RPMI7951 (cell line): Measurements from ENCODE around the gene PHLPP1. TPM values are rescaled to one million over a fixed set of nuclear protein-coding genes. Genes with fewer than 3 reads are reported as not detected.
A peak's percentile ranks its signal among the peaks of the same experiment; 100 is the strongest.

Source experiments
- DNase-seq: peaks from one replicate; pipeline ENCODE4 v3.0.0-alpha.2; 2012; ENCODE audit warnings: low read depth
- total RNA-seq: library from RNA; depleted of rRNA; stranded (reverse); fragments of >200 nt; shearing (Covaris generic); gene quantifications from 2 replicates; pipeline ENCODE4 v1.2.3, GENCODE V29; 2014

The PHLPP1 gene
- total RNA-seq, 1 experiment from 2014 or later, result 4.3 TPM

DNA sequence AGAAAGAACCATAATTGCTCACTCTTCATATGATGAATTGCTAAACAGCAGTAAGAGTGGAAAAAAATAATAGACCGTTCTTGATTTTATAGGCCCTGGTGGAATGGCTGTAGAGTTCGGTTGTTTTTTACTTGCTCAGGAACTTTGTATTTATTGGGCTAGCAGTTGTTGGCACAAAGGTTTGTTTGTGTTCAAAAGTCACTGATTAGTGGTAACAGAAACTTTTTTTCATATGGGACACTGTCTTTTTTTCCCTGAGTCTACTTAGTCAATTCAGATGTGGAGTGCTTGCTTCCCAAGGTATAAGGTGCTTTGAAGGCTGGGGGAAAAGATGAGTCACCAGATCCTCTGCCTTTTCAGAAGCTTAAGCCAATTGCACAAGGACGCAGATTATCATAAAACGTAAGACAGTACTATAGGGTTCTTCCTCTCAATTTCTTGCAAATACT, 25.8 kb downstream of the PHLPP1 start:
- DNase-seq, result peak; percentile 71

GRCh38 chr18:62741584-62741983, 26.2 kb downstream of the PHLPP1 start:
- DNase-seq, result no peak

- DNase-seq, result no peak
These were observed 29.0 kb downstream of the PHLPP1 start for GRCh38 chr18:62744076-62744968.

DNA sequence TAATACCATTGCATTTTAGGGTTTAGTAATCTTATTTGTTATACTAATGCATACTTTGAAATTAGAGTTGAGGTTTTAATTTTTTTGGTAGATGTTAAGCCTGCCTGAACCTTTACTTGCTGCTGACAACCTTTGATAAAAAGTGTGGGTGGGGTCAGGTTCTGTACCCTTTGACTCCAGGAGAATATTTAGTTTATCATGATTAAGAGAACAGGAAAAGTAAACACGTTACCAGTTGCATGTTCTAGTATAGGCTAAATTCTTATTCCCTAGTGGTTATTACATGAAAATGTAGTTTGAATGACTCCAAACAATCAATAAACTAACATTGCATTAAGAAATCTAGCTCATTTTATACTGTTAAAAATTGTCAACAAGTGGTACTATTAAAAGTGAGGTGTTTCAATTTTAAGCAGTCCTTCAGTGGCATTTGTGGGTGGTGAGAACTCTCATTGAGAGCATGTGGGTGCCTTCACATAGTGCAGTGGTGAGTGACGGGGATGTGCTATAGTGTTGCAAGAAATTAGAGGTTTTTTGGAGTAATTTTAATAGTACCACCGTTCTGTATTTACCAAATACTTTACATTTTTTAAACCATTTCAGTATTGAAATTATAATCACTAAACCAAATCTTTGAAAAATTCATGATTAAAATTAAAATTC, 29.9 kb downstream of the PHLPP1 start:
- no peak for DNase-seq

GRCh38 chr18:62749389-62749788, 34.0 kb downstream of the PHLPP1 start:
- DNase-seq, result no peak

DNA sequence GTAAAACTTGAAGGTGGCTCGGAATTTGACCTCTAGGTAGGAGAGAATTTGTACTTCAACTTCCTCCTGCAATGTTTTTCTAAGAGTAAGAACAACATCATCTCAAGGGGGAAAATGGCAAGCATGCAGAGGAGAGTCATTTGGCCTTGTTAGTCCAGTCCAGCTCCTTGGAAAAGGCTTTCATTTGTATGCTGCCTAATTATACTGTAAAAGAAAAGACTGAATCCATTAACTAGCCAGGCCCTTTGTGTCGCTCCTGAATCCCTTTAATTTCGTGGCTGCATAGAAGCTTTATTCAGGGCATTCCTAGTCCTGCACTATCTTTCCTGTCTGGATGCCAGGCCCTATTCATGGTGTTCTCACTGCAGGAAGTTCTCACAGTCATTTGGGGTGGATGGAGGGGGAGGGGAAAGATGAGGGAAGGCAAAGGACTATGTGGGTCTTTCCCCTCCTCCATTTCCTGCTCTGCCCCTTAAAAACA, 36.0 kb downstream of the PHLPP1 start:
- DNase-seq, result peak; percentile 32

DNA sequence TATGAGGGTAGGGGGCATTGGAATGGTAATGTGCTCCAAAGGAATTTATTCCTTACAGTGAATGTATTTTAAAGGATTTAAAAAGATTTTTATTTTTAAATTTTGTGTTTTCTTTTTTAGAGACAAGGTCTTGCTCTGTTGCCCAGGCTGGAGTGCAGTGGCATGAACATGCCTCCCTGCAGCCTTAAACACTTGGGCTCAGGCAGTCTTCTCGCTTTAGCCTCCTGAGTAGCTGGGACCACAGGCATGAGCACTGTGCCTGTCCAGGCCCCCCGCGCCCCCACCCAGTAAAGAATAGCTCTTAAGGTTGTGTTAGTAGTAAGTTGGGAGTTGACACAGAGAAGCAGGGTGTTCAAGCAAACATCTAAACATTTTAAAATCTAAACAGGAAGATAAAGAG, 36.6 kb downstream of the PHLPP1 start:
- no peak for DNase-seq

GRCh38 chr18:62754026-62754425, 38.7 kb downstream of the PHLPP1 start:
- DNase-seq, result no peak

DNA sequence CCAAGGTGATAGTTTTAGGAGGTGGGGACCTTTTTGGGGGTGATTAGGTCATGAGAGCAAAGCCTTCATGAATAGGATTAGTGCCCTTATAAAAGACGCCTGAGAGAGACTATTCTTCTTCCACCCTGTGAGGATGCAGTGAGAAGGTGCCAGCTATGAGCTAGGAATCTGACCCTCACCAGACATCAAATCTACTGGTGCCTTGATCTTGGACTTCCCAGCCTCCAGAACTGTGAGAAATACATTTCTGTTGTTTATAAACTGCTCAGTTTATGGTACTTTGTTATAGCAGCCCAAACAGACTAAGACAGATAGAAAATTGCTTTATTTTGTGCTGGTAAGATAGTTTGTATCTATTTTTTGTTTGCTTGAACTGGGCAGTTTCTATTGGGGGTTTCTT, 40.1 kb downstream of the PHLPP1 start:
- DNase-seq, result no peak

DNA sequence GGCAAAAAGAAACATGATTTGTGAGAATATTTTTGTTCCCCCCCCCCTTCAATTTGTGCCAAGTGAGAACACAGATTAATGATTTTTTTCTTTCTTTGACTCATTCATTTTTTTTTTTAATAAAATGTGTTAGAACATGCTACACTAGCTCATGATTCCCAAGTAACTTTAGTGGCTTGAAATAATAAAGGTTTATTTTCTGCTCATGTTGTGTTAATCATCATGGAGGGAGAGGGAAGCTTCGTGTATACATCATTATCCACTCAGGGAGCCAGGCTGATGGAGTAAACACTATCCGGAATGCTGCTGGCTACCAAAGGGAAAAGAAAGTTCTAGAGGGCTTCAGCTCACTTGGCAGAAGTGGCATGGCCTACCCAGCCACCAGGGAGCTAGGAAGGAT, 40.6 kb downstream of the PHLPP1 start:
- DNase-seq, result no peak

DNA sequence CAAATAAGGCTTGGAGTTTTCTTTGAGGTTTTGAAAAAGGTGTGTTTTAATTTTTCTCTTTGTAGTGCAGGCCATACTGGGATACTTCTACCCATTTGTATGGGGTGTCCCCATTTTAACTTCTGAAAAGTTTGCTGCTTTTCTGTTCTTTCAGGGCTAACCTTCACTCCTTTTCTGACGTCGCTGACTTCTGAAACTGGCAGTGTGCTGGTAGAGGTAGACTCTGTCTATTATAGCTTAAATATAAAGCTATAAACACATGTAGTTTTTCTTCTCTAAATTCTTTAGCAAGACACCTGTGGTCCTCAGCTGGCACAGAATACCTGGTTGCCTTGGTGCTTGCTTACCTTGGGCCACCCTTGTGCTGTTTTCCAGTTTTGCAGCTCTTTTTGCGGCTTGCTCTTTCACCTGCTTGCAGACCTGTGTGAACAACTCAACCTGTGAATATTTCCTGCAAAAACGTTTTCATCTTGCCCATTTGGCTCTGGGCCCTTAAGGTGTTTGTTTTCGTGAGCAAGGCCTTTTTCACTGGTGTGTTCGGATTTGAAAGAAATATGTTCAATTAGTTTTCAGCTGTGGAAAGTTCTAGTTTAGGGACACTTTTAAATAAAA, 42.2 kb downstream of the PHLPP1 start:
- no peak for DNase-seq

- no peak for DNase-seq
These were observed 43.2 kb downstream of the PHLPP1 start for GRCh38 chr18:62758591-62758990.

- peak; percentile 39 for DNase-seq
These were observed 44.5 kb downstream of the PHLPP1 start for GRCh38 chr18:62759704-62760402.

DNA sequence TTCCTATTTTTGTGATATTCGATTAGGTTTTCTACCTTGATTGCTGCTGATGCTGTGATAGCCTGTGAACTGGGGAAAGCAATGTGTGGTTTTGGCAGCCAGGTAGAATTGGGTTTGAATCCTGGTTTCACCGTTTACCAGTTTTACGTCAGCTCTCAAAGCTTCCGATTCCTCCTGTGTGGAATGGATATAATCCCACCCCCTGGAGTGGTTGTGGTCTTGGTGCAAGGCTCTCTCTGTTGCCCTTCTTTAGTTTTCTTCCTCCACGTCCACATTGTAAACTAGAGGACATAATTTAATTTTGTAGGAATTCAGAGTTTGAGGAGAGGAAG, 45.0 kb downstream of the PHLPP1 start:
- DNase-seq, result no peak

GRCh38 chr18:62763101-62763521, 47.8 kb downstream of the PHLPP1 start:
- peak; percentile 51 for DNase-seq

DNA sequence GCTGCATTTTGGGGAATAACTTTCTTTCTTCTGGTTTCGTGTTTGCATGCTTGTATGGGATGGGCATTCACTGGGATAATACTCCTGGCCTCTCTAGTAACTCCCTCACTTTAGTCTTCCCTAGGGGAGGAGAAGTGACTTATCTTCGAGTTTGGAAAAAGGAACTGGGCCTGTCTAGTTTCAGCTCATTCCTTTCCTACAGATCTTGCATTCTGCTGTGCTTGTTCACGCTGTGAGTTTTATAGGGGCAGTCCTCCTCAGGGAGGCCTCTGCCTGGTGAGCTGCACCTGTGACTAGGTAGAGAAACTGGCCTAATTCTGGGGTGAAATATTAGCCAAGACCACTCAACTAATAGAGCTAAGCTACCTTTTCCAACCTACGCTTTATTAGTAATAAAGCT, 50.9 kb downstream of the PHLPP1 start:
- DNase-seq, result no peak

GRCh38 chr18:62767321-62767720, 52.0 kb downstream of the PHLPP1 start:
- DNase-seq, result peak; percentile 67

GRCh38 chr18:62767836-62768557, 52.7 kb downstream of the PHLPP1 start:
- DNase-seq, result peak; percentile 5

DNA sequence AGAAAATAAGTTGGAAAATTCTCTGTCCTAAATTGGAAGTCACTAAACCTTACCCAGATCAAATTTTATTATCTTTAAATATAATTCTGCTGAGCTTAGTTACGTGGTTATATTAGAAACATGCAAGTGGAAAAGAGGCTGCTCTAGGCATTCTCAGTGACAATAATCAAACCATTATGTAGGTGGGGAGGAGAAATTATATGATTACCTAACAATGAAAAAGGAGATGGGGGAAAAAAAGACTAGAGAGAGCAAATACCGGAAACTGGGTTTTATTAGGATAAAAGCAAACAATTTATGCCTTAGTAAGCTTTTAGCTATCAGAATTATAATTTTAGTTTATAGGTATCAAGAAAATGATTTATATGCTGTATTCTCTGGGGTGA, 53.2 kb downstream of the PHLPP1 start:
- no peak for DNase-seq

DNA sequence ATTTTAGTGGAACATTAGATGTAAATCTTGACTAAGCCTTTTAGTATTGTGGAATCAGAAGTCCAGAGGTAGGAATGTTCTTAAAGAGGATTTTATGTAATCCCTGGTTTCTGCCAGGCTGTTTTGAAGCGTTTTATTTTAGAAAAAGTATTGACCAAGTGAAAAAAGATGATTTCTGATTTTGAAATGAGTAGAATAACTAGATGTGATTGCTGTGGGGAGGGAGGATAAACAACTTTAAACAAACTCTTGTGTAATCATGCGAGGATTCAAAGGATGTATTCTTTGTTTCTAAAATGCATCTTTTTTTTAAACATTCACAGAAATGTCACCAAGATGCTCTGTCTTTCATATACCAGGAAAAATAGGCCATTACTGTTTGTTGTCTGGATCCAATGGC, 53.9 kb downstream of the PHLPP1 start:
- DNase-seq, result no peak

DNA sequence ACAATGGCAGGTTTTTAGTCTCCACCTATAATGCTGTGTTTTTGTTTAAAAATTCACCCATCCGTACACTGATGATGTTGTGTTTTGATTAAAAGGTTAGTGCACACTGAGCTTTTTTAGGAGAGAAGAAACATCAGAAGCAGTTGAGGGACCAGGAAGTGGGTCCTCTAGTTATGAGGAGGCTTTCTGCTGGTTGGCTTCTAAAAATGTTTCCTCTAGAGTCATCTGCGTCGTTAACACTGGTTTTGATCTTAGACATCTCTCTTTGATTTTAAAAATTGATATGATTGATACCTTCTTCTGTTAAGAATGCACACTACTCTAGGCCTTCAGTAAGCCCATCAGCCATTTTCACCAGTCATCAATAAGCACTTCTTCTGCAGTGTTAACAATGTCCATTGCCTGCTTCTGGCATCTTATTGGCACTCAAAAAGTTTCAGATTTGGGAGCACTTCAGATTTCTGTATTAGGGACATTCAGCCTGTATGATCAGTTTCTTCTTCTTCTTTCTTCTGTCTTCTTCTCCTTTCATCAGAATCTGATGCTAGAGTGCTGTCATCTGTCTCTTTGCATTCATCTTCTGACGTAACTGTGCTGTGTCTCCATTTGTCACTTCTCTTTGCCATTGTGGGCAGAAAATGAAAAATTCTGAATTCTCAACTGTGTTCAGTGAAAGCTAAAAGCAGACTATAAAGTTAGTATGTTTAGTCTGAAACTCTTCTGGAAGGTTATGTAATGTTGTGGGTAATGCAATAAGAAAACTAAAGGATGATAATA, 56.3 kb downstream of the PHLPP1 start:
- DNase-seq, result no peak
